ENCODE results near the gene GFRAL.
"Not testable (repeated sequence)": the region's sequence is repeated elsewhere in the genome, so short reads cannot be mapped to it uniquely, and the experiment has no call there.

Gene GFRAL, protein sequence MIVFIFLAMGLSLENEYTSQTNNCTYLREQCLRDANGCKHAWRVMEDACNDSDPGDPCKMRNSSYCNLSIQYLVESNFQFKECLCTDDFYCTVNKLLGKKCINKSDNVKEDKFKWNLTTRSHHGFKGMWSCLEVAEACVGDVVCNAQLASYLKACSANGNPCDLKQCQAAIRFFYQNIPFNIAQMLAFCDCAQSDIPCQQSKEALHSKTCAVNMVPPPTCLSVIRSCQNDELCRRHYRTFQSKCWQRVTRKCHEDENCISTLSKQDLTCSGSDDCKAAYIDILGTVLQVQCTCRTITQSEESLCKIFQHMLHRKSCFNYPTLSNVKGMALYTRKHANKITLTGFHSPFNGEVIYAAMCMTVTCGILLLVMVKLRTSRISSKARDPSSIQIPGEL

DNA sequence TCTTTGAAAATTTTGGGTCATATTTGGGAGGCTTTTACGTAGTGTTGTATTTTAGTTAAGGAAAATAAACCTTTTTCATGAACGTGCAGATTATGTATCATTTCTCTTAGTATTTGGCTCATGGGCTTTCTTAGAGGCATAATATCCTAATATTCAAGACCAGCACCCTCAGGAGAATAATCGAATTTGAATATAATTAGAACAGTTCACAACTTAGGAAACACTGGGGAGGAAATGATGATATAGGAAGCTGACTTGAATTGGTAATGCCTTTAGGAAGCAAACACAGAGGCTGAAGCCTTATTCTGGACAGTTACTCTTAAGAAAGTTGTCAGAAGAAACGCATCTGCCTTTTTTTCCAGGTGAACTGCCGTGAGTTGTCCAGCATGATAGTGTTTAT is at the start of gene GFRAL:
Gene GFRAL (plus strand): TSS at position 301 of the 400 bp plus-strand sequence. CDS start 86 bp downstream, at position 387.
- no peak for DNase-seq

DNA sequence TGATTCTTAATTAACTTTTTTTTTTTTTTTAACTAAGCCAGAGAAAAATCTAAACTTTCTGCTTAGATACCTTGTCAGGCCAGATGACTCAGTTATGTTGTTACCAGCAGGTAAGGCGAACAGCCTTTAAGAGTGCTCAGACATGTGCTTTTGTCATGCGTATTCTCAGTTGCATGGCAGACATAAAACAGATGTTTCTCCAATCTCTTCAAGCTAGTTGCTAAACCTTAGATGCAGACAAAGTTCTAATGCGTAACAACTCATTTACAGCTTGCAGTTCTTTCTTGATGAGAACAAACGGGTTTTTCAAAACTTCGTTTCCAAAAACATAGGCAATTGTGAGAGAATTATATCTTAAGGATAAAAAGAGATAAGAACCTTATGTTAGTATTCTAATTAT is 49.6 kb upstream of the GFRAL start:
- DNase-seq: no peak

DNA sequence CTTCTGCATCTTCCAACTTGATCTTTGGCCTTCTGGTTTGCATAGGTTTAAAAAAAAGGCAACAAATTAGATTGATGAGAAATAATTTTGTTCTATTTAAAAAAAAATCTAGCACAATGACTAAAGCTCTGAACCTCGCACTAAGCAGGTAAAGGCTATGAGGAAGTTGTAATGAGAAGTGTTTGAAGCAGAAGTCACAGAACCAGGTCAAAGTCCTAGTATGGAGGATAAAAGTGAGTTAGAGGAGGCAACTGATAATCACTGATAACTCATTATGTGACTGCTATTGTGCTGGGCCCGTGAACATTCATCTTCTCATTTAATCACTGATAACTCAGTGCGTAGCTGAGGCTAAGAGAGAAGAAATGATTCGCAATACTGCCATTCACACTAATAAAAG is 46.1 kb upstream of the GFRAL start:
- no peak for DNase-seq

DNA sequence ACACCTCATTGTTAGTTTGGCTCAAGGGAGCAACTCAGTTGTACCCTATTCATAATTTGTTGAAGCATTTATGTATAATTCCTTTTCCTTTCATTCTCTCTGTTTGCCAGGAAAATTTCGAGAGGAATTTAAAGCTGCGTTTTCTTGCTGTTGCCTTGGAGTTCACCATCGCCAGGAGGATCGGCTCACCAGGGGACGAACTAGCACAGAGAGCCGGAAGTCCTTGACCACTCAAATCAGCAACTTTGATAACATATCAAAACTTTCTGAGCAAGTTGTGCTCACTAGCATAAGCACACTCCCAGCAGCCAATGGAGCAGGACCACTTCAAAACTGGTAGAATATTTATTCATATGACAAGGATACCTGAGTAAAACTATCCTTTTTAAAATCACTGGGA is 45.2 kb upstream of the GFRAL start:
- no peak for DNase-seq

DNA sequence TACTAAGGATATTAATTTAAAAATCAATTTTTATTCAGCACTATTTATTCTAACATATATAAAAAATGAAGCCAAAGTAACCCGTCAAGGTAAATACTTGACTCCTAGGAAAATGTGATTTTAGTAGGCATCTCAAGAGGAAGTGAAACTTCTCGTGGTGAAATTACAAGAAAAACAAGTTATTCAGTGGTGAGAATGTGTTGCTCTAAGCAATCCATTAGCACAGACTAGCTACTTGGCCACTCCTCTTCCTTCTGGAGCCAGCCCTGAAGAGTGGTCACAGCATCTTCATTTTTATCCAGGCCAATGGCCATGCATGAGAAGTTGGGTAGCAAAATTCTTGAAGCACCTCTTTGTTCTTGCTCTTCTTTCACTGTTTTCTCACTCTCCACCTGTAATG is 40.4 kb upstream of the GFRAL start:
- DNase-seq: no peak

DNA sequence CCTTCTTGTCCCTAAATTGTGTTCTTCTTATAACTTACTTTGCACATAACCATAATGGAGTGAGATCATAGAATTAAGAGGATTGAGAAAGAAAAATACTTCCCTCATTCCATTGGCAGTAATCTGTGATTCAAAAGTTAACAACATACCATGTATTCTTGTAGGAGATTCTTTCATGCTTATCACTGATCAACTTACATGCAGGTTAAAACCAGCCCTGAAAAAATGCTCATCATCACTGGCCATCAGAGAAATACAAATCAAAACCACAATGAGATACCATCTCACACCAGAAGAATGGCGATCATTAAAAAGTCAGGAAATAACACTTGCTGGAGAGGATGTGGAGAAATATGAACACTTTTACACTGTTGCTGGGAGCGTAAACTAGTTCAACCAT is 36.5 kb upstream of the GFRAL start:
- no peak for DNase-seq

DNA sequence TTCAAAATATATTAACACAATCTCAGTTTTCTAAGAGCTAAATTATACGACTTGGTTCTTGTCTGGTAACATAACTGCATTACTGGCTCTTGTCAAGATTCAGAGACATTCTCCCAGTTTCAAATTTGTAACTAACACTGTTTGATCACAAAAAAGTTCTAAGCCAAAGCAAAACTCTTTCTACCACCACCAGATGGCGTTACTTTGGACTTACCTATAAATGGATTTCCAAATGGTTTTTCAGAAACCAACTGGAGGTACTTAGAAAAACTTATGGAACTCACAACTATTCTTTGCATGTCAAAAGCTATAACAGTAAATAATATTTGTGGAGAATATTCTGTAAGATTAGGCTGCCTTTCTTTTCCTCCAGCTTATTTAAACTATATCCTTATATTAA is 34.2 kb upstream of the GFRAL start:
- DNase-seq: no peak

DNA sequence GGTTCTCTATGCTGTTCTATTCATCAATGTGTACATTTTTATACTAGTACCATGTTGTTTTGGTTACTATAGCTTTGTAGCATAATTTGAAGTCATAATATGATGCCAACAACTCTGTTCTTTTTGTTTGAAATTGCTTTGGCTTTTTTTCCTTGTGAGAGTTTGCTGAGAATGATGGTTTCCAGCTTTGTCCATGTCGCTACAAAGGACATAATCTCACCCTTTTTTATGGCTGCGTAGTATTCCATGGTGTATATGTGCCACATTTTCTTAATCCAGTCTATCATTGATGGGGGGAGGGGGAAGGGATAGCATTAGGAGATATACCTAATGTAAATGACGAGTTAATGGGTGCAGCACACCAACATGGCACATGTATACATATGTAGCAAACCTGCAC is 30.1 kb upstream of the GFRAL start:
- DNase-seq: not testable (repeated sequence)

DNA sequence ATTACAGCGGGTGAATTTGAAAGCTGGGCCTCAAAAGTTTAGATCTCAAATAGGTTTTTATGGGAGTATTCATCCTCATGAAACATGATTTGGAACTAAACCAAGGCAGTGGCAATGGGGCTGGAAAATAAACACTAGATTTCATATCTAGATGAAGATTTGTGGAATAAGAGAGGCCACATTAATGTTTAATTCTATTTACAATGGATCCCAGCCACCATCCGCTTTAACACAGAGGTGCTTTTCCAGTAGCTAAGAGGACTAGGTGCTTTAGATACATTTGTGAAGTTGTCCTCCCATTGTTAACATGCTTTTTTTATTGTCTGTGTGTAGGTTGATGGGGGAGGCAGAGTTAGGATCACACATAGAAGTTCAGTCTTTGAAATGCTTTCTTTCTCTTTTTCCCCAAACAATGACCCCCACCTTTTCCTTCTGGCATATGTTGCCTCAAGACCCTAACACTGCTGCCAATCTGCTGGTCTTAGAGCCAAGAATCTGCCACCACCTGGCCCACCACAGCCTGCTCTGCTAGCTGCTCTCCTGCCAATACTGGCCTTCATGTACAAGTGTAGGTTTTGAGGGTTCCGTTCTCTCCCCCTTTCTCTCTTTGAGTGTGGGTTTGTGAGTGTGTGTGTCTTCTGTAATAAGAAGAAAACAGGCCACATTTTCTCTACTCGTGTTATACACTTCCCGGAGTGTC is 27.8 kb upstream of the GFRAL start:
- no peak for DNase-seq

DNA sequence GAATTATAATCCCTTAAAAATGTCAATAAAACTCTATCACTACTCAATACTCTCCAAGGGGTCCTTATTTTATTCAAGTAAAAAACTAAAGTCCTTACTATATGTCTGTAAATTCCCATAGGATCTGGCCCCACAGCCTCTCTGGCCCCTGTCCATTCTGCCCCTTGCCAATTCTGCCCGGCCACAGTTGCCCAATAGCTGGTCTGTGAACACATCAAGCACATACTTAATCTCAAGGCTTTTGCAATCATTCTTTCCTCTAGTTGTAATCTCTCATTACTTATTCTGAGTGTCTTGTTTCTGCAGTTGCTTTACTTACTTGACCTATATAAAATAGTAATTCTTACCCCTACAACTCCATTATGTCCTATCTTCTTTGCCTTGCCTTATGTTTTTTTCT is 22.5 kb upstream of the GFRAL start:
- DNase-seq: no peak

DNA sequence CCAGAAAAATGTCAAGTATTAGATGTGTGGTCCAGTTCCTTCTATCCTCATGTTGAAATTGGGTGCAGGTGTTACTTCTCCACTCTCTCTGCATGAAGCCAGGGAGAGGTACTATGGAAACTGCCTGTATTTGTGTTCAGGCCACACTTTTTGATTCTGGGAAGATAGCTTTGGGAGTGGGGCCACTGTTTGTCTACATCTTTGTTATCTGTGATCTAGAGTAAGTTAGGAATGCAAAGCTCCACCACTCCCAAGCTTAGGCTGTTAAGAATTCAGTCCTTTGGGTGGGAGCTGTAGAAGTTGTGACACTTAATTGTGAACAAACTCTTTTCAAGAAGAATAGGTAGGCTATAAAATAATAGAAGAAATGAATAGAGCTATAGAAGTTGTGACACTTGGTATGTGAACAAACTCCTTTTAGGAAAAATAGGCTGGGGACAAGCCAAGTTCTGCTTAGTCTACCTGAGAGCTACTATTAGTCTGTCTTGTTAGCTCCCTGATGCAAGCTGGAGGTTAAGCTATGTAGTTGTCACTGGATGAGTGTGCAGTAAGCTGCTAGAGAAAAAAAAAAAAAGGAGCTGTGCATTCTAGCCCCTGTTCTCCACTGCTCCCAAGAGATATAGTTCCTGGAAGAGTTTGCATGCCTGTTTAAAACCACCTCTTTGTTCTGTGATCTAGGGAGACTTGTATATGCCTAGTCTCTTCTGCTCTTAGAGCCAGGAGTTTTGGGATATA is 7.1 kb upstream of the GFRAL start:
- DNase-seq: no peak

DNA sequence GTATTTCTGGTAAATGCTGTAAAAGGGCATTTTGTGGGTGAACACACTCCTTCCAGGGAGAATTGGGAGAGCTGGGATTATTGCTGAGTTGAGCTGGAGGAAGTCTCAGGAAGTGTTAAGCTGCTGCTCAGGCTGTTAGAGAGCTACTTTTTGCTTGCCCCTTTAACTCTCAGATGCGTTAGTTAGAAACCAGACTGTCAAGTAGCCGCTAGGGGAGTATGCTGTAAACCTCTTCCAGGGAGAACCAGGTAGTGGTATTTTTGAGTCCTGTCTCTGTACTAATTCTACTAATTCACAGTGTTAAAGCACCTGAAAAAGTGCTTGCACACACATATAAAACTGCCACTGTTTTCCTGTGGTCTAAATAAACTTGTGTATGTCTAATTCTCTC is 6.6 kb upstream of the GFRAL start:
- DNase-seq: no peak

DNA sequence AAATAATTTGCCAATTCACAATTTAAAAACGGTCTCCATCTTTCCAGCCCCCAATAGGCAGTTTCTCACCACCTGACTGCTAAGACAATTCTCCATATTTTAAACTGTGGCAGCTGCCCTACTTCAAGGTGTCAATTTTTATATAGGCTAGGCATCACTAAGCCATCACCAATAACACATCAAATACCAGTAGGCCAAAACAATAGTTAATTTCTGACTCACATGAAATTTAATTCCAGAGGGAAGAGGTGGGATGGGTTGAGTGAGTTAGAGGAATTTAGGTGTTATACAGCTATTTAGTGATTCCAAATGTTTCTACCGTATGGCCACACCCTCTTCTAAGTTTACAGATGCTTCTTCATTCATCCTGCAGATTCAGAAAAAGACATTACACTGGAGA is 49.9 kb downstream of the GFRAL start:
- no peak for DNase-seq

DNA sequence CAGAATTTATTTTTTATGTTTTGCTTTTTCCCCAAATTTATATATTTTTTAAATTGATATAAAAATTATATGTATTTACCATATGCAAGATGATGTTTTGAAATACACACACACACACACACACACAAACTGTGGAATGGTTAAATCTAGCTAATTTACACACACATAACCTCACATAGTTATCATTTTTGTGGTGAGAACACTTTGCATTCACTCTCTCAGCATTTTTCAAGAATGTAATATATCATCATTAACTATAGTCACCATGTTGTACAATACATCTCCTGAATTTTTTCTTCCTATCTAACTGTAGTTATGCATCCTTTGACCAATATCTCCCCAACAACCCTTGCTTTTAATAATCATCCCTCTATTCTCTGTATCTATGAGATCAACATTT is 52.2 kb downstream of the GFRAL start:
- no peak for DNase-seq

DNA sequence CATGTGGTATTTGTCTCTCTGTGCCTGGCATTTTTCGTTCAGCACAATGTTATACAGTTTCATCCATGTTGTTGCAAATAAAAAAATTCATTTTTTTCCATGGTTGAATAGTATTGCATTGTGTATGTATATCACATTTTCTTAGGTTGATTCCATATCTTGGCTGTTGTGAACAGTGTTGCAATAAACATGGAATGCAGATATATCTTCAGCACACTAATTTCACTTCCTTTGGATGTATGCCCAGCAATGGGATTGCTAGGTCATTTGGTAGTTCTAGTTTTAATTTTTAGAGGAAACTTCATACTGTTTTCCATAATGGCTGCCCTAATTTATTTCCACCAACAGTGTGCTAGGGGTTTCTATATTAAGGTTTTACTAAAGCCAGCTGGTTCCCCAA is 52.6 kb downstream of the GFRAL start:
- DNase-seq: no peak

DNA sequence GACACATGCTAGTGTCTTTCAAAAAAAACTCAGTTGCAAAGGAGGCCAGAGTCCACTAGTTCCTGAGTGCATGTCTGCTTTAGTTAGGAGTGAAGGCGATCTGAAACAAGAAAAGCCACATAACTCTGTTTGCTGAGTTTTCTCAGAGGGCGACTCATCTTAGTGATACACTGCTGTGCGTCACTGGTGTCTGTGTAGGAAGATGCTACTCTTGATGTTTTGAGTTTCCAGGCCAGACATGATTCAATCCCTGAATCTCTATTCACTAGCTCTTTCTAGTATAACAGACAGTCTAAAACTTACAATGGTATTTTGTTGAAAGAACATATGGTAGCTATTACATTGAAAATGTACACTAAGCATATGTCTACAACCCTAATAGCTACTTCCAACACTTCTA is 60.9 kb downstream of the GFRAL start:
- DNase-seq: no peak

DNA sequence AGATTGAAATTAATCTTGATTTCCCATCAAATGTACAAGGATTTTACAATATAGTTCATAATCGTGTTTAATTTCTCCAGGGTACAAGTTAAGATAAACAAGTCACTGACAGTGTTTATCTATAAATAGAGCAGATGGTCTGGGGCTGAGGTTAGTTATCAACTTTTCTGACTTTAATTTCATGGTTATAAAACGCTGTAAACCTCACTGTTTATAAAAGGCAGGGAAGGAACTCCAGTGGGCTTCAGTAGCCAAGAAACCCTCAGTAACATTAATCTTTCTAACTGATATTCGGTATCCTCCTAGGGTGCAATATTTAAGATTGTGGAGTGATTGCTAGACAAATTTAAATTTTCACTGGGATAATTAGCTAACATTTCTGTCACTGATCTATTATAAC is 68.6 kb downstream of the GFRAL start:
- no peak for DNase-seq

DNA sequence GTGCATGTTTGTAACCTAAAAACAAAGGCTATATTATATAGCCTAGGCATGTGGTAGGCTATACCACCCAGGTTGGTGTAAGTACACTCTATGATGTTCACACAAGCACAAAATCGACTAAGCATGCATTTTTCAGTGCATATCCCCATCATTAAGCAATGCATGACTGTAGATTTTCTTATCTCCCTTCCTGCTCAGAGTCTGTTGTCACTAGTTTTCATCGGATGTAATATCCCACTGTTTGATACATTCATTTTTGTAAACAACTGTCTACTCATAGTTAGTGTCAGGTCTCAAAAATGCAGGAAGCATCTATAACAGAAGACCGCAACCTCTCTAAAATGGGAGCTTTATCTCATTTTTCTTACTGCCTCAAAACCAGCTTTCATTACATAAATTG is 70.7 kb downstream of the GFRAL start:
- DNase-seq: no peak

DNA sequence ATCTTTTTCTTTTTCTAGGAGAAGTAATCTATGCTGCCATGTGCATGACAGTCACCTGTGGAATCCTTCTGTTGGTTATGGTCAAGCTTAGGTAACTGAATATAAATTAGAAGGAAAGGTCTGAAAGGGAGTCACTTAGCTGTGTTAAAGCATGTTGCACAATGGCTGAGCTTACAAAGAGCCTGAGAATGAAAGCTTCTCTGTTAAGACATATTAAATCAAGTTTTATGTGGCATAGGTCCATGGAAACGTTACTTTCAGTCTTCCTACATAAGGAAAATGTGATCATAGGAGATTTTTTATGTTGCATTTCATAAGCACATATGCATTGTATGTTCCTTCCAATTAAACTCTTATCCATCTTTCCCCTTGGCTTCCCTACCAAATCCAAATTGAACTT is 72.1 kb downstream of the GFRAL start:
- DNase-seq: no peak

DNA sequence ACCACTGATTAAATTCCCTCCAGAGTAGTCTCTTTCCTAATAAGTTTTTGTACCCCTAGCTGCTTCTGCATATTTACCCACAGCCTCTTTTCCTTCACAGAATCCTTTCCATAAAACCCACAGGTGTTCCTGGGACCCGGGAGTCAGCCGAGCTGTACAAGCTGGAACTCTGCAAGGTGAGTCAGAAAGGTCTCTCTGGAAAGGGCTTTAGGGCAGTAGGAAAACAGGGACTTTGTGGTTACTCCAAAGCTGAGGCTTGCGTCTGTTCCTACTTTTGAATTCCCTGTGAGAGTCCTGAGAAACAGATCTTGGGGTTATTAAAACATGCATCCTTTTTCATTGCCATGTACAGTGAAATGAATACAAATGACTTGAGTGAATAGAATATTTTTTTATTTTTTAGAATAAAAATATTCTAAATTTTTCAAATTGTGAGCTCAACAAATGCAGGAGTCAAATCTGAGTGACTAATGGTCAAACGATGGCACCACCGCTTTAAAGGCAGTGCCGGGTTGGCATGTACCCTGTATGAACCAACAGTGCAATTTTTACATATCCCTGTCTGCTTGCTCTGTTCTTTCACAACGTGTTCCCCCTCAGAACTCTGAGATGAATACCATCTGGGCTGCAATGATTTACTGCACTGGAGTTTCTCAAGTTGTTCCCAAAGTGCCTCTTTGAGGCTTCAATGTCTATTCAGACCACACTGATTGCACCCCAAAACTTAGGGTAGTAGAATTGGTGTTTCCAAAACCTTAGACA is 78.4 kb downstream of the GFRAL start:
- DNase-seq: no peak

DNA sequence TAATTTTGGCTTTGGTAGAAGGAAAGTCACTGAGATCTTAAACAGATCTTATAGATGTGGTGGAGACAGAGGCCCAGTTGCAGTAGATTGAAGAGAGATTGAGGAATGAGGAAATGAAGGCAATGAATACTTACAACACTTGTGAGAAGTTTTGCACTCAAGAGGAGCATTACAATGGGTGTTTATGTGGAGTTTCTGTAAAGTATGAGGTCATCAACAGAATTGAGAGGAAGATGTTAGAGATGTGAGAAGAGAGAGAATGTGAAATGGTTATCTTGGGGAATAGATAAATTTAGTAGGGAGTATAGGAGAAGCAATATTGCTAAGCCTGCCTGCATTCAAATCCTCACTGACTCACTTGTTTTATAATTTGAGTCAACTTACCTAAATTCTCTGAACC is 83.4 kb downstream of the GFRAL start:
- DNase-seq: no peak

DNA sequence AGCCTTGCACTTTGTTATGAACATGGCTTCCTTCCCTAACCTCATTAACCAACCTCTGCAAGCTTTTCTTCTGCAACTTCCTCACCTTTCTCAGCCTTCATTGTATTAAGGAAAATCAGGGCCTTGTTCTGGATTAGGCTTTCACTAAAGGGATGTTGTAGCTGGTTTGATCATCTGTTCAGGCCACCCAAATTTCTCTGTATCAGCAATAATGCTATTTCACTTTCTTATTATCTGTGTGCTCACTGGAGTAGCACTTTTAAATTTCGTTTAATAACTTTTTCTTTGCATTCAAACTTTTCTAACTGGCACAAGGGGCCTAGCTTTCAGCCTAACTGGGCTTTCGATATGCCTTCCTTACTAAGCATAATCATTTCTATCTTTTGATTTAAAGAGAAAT is 96.7 kb downstream of the GFRAL start:
- DNase-seq: no peak

DNA sequence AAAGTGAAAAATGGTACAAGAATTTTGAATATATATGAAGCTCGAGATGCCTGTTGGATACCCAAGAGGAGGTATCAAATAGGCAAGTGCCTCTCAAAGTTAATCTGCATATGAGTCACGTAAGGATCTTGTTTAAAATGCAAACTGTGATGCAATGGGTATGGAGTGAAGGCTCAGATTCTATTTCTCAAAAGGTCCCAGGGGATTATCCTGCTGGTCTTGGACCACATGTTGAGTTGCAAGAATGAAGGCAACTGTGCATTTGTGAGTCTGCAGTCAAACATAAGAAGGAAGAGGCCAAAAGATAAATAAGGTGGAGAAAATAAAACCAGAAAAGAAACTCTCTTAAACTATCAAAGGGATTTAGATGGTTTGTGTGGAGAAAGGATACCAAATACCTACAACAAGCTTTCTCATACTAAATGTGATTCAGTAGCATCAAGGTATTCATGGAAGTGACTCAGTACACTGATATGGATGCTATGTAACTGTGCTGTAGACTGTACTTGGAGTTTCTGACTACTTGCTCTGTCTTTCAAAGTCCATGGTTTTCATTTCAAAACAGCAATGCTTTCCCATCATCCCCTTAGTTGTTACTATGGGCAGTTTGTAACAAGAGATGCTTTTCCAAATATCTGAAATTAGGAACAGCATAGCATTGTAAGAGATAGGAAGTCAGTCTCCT is 106.3 kb downstream of the GFRAL start:
- DNase-seq: no peak
